Thyroid gland (tissue), 4 donors: ENCODE measurements around the gene CAPS2. TPM values are rescaled to one million over a fixed set of nuclear protein-coding genes. Genes with fewer than 3 reads are reported as not detected.

Source experiments
- DNase-seq, 2 donors: peaks; one replicate each; pipeline ENCODE4 v3.0.0-alpha.2; 2019
- H3K27ac ChIP-seq, 3 donors: fragments of 200-600 bp; sonication (generic); 1 replicate in 2 of 3; 2 replicates in 1 of 3; pipeline ENCODE4 v1.5.1; 2016 to 2019; ENCODE audit warnings: mild to moderate bottlenecking in 1 of 3, moderate library complexity in 1 of 3
- H3K27me3 ChIP-seq: fragments of 200-600 bp; sonication (generic); one replicate; pipeline ENCODE4 v1.5.1; 2019
- H3K36me3 ChIP-seq, 2 donors: fragments of 200-600 bp; sonication (generic); one replicate each; pipeline ENCODE4 v1.5.1; 2016 to 2019
- H3K4me1 ChIP-seq, 2 donors: fragments of 200-600 bp; sonication (generic); one replicate each; pipeline ENCODE4 v1.5.1; 2017 to 2019
- H3K4me3 ChIP-seq, 3 donors: fragments of 200-600 bp; sonication (generic); replicated peaks in 1 of 3; 1 replicate in 2 of 3; 2 replicates in 1 of 3; pipeline ENCODE4 v1.5.1; 2016; ENCODE audit warnings: mild to moderate bottlenecking in 1 of 3
- H3K9me3 ChIP-seq: fragments of 200-600 bp; sonication (generic); one replicate; pipeline ENCODE4 v1.5.1; 2017
- CTCF ChIP-seq, 6 experiments: fragments of 200-600 bp in 3 of 6; fragments of 450-650 bp in 3 of 6; sonication (generic) in 3 of 6; IDR thresholded peaks; one replicate each; pipeline ENCODE4 v1.5.1; 2016 to 2019; ENCODE audit warnings: antibody characterized with exemption in 6 of 6, mild to moderate bottlenecking in 2 of 6, inconsistent platforms in 1 of 6, moderate library complexity in 1 of 6
- POLR2A ChIP-seq, 2 donors: fragments of 450-650 bp; IDR thresholded peaks; one replicate each; pipeline ENCODE4 v1.6.1; 2017; ENCODE audit warnings: antibody characterized with exemption in 2 of 2, mild to moderate bottlenecking in 2 of 2, moderate library complexity in 1 of 2
- WGBS, 2 donors: methylation state at CpG; one replicate each; pipeline ENCODE4 v1.1.5; 2017; 5-methylcytosine and 5-hydroxymethylcytosine counted together
- intact Hi-C: fragments of 100-400 bp; cut with DNase I; formaldehyde crosslinking; loops from one replicate; pipeline ENCODE4 v1.15.1; 2023
- total RNA-seq, 4 donors: library from RNA; depleted of rRNA; stranded (reverse); fragments of >200 nt; gene quantifications; one replicate each; pipeline ENCODE4 v1.2.3, GENCODE V29; 2016

CAPS2 gene
- total RNA-seq, 4 donors from 2014 or later: 19.2 to 38.9 (median 25.6) TPM

- 92 to 99% methylated on average over 2 of the region's 2 CpGs for WGBS, 2 donors
- no peaks in the 10 kb centered on the region for H3K36me3 ChIP-seq
- intact Hi-C loops: no loop called here
- no peak for DNase-seq
- no peak overlapping the region for H3K4me3 ChIP-seq
- no peaks in the 10 kb centered on the region for H3K9me3 ChIP-seq
- H3K27ac ChIP-seq: no peak overlapping the region
- H3K27me3 ChIP-seq: no peaks in the 10 kb centered on the region
- no peaks in the 10 kb centered on the region for H3K4me1 ChIP-seq
- no peak for TF ChIP-seq POLR2A (IDR thresholded peaks at IDR 0.05)
- TF ChIP-seq CTCF (IDR thresholded peaks at IDR 0.05): no peak
These were observed 21.8 kb downstream of the CAPS2 start for GRCh38 chr12:75308279-75308678.

DNA sequence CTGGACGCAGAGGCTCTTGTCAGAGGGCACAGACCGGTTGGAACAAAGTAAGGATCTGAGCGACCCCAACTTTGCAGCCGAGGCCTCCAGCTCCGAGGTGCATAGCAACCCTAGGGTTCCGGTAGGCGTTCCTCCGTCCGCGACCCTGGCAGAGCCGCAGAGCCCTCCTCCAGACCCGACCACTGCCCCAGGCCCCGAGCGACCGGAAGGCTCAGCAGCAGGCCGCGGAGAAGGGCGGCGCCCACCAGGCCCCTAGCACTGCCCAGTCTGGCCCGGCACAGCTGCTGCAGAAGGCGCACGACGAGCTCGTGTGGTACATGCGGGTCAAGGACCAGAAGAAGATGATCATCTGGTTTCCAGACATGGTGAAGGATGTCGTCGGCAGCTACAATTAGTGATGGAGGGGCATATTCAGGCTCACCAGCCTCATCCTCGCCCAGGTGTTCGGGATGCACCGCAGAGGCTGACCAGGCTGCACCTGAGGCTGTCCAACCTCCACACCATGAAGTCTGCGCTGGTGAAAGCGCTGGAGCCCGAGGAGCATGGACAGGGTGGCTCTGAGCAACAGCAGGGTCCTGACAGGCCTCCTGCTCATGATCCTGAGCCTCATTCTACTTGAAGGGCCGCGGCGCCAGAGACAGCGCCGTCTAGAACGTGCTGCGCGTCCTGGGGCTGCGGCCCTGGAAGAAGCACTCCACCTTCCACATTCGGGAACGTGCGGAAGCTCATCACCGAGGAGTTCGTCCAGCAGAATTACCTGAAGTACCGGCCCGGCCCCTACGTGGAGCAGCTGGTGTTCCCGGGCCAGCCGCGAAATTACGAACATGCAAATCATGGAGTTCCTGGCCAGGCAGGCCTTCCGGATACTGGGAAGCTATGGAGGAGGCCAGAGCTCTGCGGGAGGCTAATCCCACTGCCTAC, 24.5 kb downstream of the CAPS2 start:
- intact Hi-C loops: no loop called here
- TF ChIP-seq POLR2A (IDR thresholded peaks at IDR 0.05) (no peak), CTCF (IDR thresholded peaks at IDR 0.05) (no peak)
- 94% methylated on average over 40 to 55 of the region's 56 CpGs for WGBS, 2 donors
- Histone ChIP-seq H3K27ac (no peak overlapping the region), H3K36me3 (no peaks in the 10 kb centered on the region), H3K27me3 (no peaks in the 10 kb centered on the region), H3K9me3 (no peaks in the 10 kb centered on the region), H3K4me3 (no peak overlapping the region), H3K4me1 (no peaks in the 10 kb centered on the region)
- no peak for DNase-seq

GRCh38 chr12:75302781-75303180, 27.3 kb downstream of the CAPS2 start:
- DNase-seq: no peak
- H3K4me1 ChIP-seq: no peaks in the 10 kb centered on the region
- no peaks in the 10 kb centered on the region for H3K9me3 ChIP-seq
- intact Hi-C loops: no loop called here
- H3K27ac ChIP-seq: no peak overlapping the region
- H3K27me3 ChIP-seq: no peaks in the 10 kb centered on the region
- TF ChIP-seq CTCF (IDR thresholded peaks at IDR 0.05) (no peak), POLR2A (IDR thresholded peaks at IDR 0.05) (no peak)
- no peak overlapping the region for H3K4me3 ChIP-seq
- no peaks in the 10 kb centered on the region for H3K36me3 ChIP-seq

GRCh38 chr12:75302225-75302624, 27.9 kb downstream of the CAPS2 start:
- Histone ChIP-seq H3K27ac (no peak overlapping the region), H3K4me1 (no peaks in the 10 kb centered on the region), H3K36me3 (no peaks in the 10 kb centered on the region), H3K27me3 (no peaks in the 10 kb centered on the region), H3K4me3 (no peak overlapping the region), H3K9me3 (no peaks in the 10 kb centered on the region)
- WGBS, 2 donors: 97% methylated on average over 2 of the region's 2 CpGs
- no peak for DNase-seq
- intact Hi-C loops: no loop called here
- no peak for TF ChIP-seq CTCF (IDR thresholded peaks at IDR 0.05)
- no peak for TF ChIP-seq POLR2A (IDR thresholded peaks at IDR 0.05)

GRCh38 chr12:75294797-75295196, 35.3 kb downstream of the CAPS2 start:
- no peak overlapping the region for H3K27ac ChIP-seq
- DNase-seq: no peak
- H3K9me3 ChIP-seq: no peaks in the 10 kb centered on the region
- H3K27me3 ChIP-seq: no peaks in the 10 kb centered on the region
- H3K36me3 ChIP-seq: no peaks in the 10 kb centered on the region
- intact Hi-C loops: no loop called here
- WGBS, 2 donors: 62 to 65% methylated on average over 3 of the region's 3 CpGs
- no peaks in the 10 kb centered on the region for H3K4me1 ChIP-seq
- no peak overlapping the region for H3K4me3 ChIP-seq
- no peak for TF ChIP-seq POLR2A (IDR thresholded peaks at IDR 0.05)
- TF ChIP-seq CTCF (IDR thresholded peaks at IDR 0.05): no peak
